ENCODE data around the gene SPATA2. TPM values are rescaled to one million over a fixed set of nuclear protein-coding genes. Genes with fewer than 3 reads are reported as not detected.

Gene SPATA2
- total RNA-seq, 4 donors from 2014 or later = 2.7 to 7.2 (median 4.9) TPM

DNA sequence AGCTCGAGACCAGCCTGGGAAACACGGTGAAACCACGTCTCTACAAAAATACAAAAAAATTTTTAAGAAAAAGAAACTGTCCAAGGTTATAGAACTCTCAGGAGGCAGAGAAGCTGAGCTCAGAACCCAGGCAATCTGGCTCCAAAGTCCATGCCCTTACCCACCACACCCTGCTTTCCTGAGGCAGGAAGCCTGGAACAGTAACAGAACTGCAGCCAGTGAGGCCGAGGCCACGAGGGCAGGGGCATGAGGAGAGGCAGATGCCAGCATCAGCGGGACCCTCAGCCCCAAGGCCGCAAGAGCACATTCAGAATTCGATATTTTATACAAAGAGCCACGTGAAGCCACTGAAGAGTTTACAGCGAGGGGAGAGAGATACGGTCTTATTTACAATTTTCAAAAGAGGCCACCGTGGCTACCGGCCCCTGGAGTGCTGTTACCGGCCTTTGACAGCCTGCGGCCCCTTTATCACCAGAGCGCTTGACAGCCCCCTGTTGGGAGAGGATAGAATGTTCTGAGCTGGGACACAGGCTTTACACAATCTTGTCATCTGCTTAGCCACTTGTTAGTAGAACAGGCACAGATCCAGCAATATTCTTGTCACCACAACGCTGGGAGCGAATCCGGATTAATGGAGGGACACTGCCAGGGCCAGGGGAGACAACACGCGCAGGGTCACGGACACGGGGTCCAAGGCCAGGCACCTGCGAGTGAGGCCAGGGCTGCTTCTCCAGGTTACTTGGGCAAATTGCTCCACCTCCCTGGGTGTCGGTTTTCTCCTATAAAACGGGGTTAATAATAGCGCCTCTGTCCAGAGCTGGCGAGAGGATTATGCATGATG lies 5.6 kb downstream of the SPATA2 start:
- peak; percentile 47 for ATAC-seq
- H3K36me3 ChIP-seq = peaks cover 0 to 55% of the 10 kb centered on the region in 2 donors
- H3K4me1 ChIP-seq = peaks cover 0 to 50% (median 19%) of the 10 kb centered on the region in 3 donors

DNA sequence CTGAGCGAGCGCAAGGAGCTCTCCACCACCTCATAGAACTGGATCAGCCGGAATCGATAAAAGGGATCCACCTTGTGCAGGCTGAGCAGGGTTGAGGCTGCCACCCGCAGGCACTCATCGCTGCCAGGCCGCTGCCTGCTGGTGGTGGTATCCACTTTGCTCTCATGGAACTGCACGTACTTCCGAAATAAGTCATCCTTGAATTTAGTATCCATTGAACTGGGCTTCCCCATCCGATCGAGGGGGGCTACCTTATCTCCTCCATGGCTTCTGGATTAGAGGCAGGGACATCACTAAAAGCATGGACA lies 7.1 kb downstream of the SPATA2 start:
- Histone ChIP-seq H3K9me3 (no peaks in the 10 kb centered on the region), H3K4me3 (no peak overlapping the region), H3K27ac (no peak overlapping the region), H3K36me3 (peaks cover 0 to 68% of the 10 kb centered on the region in 2 donors), H3K4me1 (peaks cover 0 to 35% (median 4%) of the 10 kb centered on the region in 3 donors), H3K27me3 (no peaks in the 10 kb centered on the region)
- TF ChIP-seq POLR2AphosphoS5 (IDR thresholded peaks at IDR 0.05) (no peak), POLR2A (IDR thresholded peaks at IDR 0.05) (no peak), EP300 (IDR thresholded peaks at IDR 0.05) (no peak)
- TF ChIP-seq, protein P1, sequence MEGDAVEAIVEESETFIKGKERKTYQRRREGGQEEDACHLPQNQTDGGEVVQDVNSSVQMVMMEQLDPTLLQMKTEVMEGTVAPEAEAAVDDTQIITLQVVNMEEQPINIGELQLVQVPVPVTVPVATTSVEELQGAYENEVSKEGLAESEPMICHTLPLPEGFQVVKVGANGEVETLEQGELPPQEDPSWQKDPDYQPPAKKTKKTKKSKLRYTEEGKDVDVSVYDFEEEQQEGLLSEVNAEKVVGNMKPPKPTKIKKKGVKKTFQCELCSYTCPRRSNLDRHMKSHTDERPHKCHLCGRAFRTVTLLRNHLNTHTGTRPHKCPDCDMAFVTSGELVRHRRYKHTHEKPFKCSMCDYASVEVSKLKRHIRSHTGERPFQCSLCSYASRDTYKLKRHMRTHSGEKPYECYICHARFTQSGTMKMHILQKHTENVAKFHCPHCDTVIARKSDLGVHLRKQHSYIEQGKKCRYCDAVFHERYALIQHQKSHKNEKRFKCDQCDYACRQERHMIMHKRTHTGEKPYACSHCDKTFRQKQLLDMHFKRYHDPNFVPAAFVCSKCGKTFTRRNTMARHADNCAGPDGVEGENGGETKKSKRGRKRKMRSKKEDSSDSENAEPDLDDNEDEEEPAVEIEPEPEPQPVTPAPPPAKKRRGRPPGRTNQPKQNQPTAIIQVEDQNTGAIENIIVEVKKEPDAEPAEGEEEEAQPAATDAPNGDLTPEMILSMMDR (IDR thresholded peaks at IDR 0.05) = no peak
- 91% methylated on average over 4 of the region's 11 CpGs; no CpG with 5 or more reads in 1 of the 2 donors for WGBS, 2 donors (ENCODE audit: low coverage in 1 of 2)
- no peak for ATAC-seq

More for the DNA sequence above, 5.6 kb downstream of the SPATA2 start:
- peak overlapping the region in 2 of 4 donors; percentile 32 to 37 for H3K27ac ChIP-seq
- no peak for TF ChIP-seq EP300 (IDR thresholded peaks at IDR 0.05)
- TF ChIP-seq, protein P1 (IDR thresholded peaks at IDR 0.05) = peak in 1 of 4 experiments; percentile 23
- WGBS, 2 donors (ENCODE audit: low coverage in 1 of 2) = 58 to 59% methylated on average over 7 to 22 of the region's 28 CpGs
- H3K4me3 ChIP-seq = no peak overlapping the region
- no peaks in the 10 kb centered on the region for H3K27me3 ChIP-seq
- H3K9me3 ChIP-seq = no peaks in the 10 kb centered on the region

DNA sequence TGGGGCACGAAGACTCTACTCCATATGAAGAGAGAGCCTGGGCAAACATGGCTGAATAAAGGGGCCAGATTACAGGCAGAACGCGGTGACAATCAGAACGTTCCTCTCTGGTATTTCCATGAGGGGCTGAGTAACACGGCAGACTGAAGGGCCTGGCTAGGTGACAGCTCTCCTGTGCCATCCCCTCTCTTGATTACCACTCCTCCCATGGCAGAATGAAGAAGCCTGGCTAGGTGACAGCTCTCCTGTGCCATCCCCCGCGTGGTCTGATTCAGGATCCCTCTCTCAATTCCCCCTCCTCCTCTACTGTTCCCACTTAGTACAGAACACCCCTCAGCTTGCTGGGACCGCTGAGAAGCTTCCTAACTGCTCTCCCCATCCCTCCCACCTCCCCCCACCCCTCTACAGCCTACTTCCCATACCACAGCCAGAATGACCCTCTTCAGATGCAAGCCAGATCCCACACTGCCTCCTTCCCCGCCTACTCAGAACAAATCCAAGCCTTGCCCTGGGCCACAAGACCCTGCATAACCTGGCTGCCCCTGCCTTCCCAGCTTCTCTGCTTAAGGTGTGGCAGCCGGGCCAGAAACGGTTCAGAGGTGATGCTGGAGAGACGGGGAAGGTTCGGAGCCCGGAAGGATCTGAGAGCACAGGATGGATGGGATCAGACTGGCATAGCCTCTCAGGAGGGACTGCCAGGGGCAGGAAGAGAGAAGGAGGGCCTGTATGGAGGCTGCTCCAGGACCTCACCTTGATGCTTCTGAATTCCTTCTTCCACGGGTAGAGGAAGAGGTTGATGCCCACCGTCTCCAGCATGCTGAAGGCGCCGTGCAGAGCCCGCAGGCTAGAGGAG lies 7.7 kb downstream of the SPATA2 start:
- H3K36me3 ChIP-seq = peaks cover 0 to 74% of the 10 kb centered on the region in 2 donors
- H3K27me3 ChIP-seq = no peaks in the 10 kb centered on the region
- no peaks in the 10 kb centered on the region for H3K9me3 ChIP-seq
- WGBS, 2 donors (ENCODE audit: low coverage in 1 of 2) = 92% methylated on average over 5 of the region's 19 CpGs; no CpG with 5 or more reads in 1 of the 2 donors
- no peak overlapping the region for H3K27ac ChIP-seq
- ATAC-seq = no peak
- H3K4me1 ChIP-seq = peaks cover 0 to 30% (median 0%) of the 10 kb centered on the region in 3 donors
- TF ChIP-seq EP300 (IDR thresholded peaks at IDR 0.05) = no peak
- no peak for TF ChIP-seq POLR2AphosphoS5 (IDR thresholded peaks at IDR 0.05)
- TF ChIP-seq, protein P1 (IDR thresholded peaks at IDR 0.05) = no peak
- no peak for TF ChIP-seq POLR2A (IDR thresholded peaks at IDR 0.05)
- H3K4me3 ChIP-seq = no peak overlapping the region

DNA sequence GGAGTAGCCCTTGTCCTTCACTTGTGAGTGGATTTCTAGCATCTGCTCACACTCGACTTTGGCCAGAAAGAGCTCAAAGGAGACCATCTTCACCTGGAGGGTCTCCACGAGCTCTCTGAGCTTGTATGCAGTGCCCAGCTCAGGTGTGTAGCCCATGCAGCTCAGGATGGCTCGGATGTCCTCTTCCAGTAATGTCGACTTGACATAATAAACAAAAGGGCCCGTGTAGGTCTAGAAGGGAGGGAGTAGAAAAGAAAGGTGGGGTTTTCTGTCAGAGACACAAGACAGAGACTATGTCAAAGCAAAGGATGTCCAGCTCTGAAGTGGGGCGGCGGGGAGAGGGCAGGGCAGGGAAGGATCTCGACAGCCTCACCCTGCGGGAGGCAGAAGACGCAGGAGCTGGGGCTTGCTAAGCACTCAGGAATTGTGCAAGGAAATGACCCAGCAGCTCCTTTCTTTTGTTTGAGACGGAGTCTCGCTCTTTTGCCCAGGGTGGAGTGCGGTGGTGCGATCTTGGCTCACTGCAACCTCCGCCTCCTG lies 8.6 kb downstream of the SPATA2 start:
- no peaks in the 10 kb centered on the region for H3K27me3 ChIP-seq
- H3K4me3 ChIP-seq = no peak overlapping the region
- no peak for ATAC-seq
- H3K27ac ChIP-seq = no peak overlapping the region
- 70 to 84% methylated on average over 4 to 13 of the region's 15 CpGs for WGBS, 2 donors (ENCODE audit: low coverage in 1 of 2)
- peaks cover 0 to 20% (median 0%) of the 10 kb centered on the region in 3 donors for H3K4me1 ChIP-seq
- peaks cover 0 to 79% of the 10 kb centered on the region in 2 donors for H3K36me3 ChIP-seq
- no peaks in the 10 kb centered on the region for H3K9me3 ChIP-seq
- TF ChIP-seq, protein P1 (IDR thresholded peaks at IDR 0.05) = no peak
- TF ChIP-seq POLR2A (IDR thresholded peaks at IDR 0.05) (no peak), POLR2AphosphoS5 (IDR thresholded peaks at IDR 0.05) (no peak), EP300 (IDR thresholded peaks at IDR 0.05) (no peak)
